LNCAP (cell line): ENCODE data around the gene MBD1.

ENCODE experiments used
- TF ChIP-seq, protein P1 (sequence below): fragments of 450-650 bp; IDR thresholded peaks from 2 replicates; pipeline ENCODE4 v1.5.1; 2017; ENCODE audit warnings: mild to moderate bottlenecking

The MBD1 gene

GRCh38 chr18:50283469-50284209 lies 2.3 kb upstream of the MBD1 start:
- TF ChIP-seq, protein P1, sequence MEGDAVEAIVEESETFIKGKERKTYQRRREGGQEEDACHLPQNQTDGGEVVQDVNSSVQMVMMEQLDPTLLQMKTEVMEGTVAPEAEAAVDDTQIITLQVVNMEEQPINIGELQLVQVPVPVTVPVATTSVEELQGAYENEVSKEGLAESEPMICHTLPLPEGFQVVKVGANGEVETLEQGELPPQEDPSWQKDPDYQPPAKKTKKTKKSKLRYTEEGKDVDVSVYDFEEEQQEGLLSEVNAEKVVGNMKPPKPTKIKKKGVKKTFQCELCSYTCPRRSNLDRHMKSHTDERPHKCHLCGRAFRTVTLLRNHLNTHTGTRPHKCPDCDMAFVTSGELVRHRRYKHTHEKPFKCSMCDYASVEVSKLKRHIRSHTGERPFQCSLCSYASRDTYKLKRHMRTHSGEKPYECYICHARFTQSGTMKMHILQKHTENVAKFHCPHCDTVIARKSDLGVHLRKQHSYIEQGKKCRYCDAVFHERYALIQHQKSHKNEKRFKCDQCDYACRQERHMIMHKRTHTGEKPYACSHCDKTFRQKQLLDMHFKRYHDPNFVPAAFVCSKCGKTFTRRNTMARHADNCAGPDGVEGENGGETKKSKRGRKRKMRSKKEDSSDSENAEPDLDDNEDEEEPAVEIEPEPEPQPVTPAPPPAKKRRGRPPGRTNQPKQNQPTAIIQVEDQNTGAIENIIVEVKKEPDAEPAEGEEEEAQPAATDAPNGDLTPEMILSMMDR = no peak

GRCh38 chr18:50282521-50283335 lies 1.4 kb upstream of the MBD1 start:
- TF ChIP-seq, protein P1 = no peak

DNA sequence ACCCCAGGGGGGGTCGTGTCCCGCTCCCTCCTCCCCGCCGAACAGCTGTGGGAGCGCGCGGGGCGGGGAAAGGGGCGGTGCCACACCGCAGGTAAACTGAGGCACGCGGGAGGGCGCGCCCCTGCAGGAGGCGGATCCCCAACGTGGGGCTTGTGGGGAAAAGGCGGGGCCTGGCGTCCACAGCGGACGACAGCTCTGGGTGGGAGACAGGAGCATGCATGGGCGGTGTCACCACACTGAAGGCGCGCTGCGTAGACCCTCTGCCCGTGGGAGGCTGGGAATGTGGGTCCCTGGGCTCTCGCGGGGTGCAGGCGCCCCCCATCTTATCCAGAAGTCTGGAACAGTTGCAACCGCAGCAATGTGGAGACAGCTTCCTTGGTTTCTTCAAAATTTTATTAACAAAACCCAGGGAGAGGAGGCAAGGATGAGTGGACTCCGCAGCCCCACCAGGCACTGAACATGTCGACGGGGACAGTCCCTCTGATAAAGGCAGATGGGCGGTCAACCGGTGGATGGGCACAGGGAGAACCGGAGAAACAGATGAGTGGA lies 723 bp upstream of the MBD1 start:
- TF ChIP-seq, protein P1 = no peak

DNA sequence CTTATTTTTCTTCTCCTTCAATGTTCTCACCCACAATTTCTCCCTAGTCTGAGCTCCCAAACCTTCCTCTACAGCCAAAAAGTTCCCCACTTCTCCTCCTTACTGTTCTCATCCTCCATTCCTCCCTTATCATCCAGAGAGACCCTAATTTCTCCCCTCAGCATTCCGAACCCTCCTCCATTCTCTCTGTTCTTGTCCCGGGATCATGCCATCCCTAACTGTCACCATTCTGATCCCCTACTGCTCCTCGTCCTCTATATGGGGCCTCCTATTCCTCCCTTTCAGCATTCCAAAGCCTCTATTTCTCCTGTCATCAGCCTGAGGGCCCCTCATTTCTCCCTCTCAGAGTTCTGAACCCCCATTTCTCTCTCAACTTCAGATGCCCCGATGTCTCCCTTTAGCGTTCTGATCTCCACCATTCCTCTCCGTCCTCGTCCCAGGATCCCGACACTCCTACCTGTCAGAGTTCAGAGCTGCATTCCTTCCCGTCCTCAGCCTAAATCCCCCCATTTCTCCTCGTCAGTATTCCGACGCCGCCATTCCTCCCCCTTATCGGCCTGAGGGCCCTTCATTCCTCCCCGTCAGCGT lies 522 bp downstream of the MBD1 start:
- TF ChIP-seq, protein P1 = no peak

- TF ChIP-seq, protein P1 = no peak
Measured at GRCh38 chr18:50279752-50280151, 1.6 kb downstream of the MBD1 start.

DNA sequence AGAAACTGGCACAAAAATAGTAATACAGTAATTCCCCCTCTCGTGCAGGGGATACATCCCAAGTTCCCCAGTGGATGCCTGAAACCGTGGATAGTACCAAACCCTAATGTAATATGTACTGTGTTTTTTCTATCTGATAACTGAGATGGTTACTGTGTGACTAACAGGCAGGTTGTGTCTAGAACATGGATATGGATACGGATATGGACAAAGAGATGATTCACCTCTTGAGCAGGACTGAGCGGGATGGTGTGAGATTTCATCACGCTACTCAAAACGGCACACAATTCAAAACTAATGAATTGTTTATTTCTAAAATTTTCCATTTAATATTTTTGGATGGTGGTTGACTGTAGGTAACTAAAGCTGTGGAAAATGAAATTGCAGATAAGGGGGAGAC lies 3.4 kb downstream of the MBD1 start:
- TF ChIP-seq, protein P1 = no peak

- TF ChIP-seq, protein P1 = no peak
Measured at GRCh38 chr18:50276452-50276851, 4.9 kb downstream of the MBD1 start.
